ENCODE measurements around the gene BDP1. TPM values are rescaled to one million over a fixed set of nuclear protein-coding genes. Genes with fewer than 3 reads are reported as not detected.
"Not testable (repeated sequence)": the region's sequence is repeated elsewhere in the genome, so short reads cannot be mapped to it uniquely, and the experiment has no call there.

The BDP1 gene
- total and polyA plus RNA-seq, 3 donors from 2014 or later: 7.5 to 47.3 (median 34.6) TPM

GRCh38 chr5:71569748-71570509 lies 114.5 kb downstream of the BDP1 start:
- Histone ChIP-seq H3K9me3 (no peaks in the 10 kb centered on the region), H3K4me1 (no peaks in the 10 kb centered on the region), H3K4me3 (no peak overlapping the region), H3K36me3 (ENCODE audit: low read depth, missing control alignments) (no peaks in the 10 kb centered on the region), H3K27me3 (no peaks in the 10 kb centered on the region), H3K27ac (no peak overlapping the region)
- TF ChIP-seq CTCF (IDR thresholded peaks at IDR 0.05) (no peak), POLR2A (IDR thresholded peaks at IDR 0.05) (no peak)
- intact Hi-C loops (cut with DNase I; ENCODE audit: low total_unique reads): no loop called here
- WGBS, 2 donors: 84 to 90% methylated on average over 5 of the region's 5 CpGs
- DNase-seq: no peak

GRCh38 chr5:71571811-71572210 lies 116.4 kb downstream of the BDP1 start:
- intact Hi-C loops (cut with DNase I; ENCODE audit: low total_unique reads); H3K27me3 ChIP-seq; H3K4me3 ChIP-seq; H3K36me3 ChIP-seq (ENCODE audit: low read depth, missing control alignments); H3K9me3 ChIP-seq; DNase-seq; H3K27ac ChIP-seq; H3K4me1 ChIP-seq: not testable (repeated sequence)
- 87 to 89% methylated on average over 7 of the region's 7 CpGs for WGBS, 2 donors

- no peaks in the 10 kb centered on the region for H3K4me1 ChIP-seq
- H3K27ac ChIP-seq: no peak overlapping the region
- intact Hi-C loops (cut with DNase I; ENCODE audit: low total_unique reads): no loop called here
- no peaks in the 10 kb centered on the region for H3K27me3 ChIP-seq
- TF ChIP-seq CTCF (IDR thresholded peaks at IDR 0.05): no peak
- TF ChIP-seq POLR2A (IDR thresholded peaks at IDR 0.05): no peak
- no peaks in the 10 kb centered on the region for H3K36me3 ChIP-seq (ENCODE audit: low read depth, missing control alignments)
- no peak overlapping the region for H3K4me3 ChIP-seq
- no peak for DNase-seq
- H3K9me3 ChIP-seq: no peaks in the 10 kb centered on the region
- WGBS, 2 donors: 64 to 79% methylated on average over 7 of the region's 7 CpGs
Measured at GRCh38 chr5:71573591-71573990, 118.1 kb downstream of the BDP1 start.

GRCh38 chr5:71575588-71575987 lies 120.1 kb downstream of the BDP1 start:
- H3K9me3 ChIP-seq; intact Hi-C loops (cut with DNase I; ENCODE audit: low total_unique reads); DNase-seq; H3K4me3 ChIP-seq; H3K27me3 ChIP-seq; H3K27ac ChIP-seq; H3K36me3 ChIP-seq (ENCODE audit: low read depth, missing control alignments); H3K4me1 ChIP-seq: not testable (repeated sequence)
- 95 to 98% methylated on average over 4 of the region's 4 CpGs for WGBS, 2 donors

DNA sequence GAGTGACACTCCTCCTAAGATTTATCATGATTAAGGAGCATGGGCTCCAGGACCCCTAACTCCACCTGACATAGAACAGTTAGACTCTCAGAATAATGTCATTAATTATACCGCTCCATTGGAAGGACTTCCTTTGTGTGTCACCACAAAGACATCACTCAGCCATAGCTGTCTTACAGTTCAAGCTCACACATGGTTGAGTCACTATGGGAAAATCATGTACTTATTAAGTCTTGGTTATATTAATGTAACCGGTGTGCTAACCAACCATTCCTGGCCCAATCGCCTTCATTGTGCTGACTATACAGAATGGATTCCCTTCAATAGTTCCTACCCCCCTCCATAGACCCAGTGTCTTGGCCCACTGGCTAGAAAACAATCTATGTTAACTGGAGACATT lies 120.8 kb downstream of the BDP1 start:
- no peaks in the 10 kb centered on the region for H3K27me3 ChIP-seq
- H3K9me3 ChIP-seq: no peaks in the 10 kb centered on the region
- TF ChIP-seq CTCF (IDR thresholded peaks at IDR 0.05) (no peak), POLR2A (IDR thresholded peaks at IDR 0.05) (no peak)
- H3K27ac ChIP-seq: no peak overlapping the region
- DNase-seq: no peak
- H3K36me3 ChIP-seq (ENCODE audit: low read depth, missing control alignments): no peaks in the 10 kb centered on the region
- intact Hi-C loops (cut with DNase I; ENCODE audit: low total_unique reads): no loop called here
- 95 to 97% methylated on average over 3 of the region's 3 CpGs for WGBS, 2 donors
- no peaks in the 10 kb centered on the region for H3K4me1 ChIP-seq
- no peak overlapping the region for H3K4me3 ChIP-seq

DNA sequence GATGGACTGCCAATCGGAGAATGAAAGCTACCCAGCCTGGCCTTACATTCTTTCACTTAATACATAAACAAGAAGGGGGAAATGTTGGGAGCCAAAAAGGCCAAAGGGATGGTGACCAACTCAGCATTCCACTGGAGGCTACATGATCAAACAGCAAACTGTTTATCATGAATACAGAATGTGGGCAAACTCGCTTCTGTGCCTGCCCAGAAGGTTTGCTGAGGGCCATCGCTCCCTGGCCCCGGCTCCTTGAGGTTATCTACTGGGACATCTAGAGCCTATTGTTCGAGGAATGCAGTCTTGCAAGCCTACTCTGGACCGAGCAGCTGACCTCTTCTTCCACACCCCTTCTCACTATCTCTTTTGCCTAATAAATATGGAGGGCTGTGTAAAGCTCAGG lies 122.4 kb downstream of the BDP1 start:
- 90 to 91% methylated on average over 6 of the region's 6 CpGs for WGBS, 2 donors

More for the DNA sequence above, 122.4 kb downstream of the BDP1 start:
- H3K36me3 ChIP-seq (ENCODE audit: low read depth, missing control alignments); H3K27ac ChIP-seq; H3K4me1 ChIP-seq; H3K27me3 ChIP-seq; DNase-seq; H3K4me3 ChIP-seq; intact Hi-C loops (cut with DNase I; ENCODE audit: low total_unique reads); H3K9me3 ChIP-seq: not testable (repeated sequence)

Measured in testis (tissue), 3 donors.